ENCODE measurements around the gene TECPR2.

DNA sequence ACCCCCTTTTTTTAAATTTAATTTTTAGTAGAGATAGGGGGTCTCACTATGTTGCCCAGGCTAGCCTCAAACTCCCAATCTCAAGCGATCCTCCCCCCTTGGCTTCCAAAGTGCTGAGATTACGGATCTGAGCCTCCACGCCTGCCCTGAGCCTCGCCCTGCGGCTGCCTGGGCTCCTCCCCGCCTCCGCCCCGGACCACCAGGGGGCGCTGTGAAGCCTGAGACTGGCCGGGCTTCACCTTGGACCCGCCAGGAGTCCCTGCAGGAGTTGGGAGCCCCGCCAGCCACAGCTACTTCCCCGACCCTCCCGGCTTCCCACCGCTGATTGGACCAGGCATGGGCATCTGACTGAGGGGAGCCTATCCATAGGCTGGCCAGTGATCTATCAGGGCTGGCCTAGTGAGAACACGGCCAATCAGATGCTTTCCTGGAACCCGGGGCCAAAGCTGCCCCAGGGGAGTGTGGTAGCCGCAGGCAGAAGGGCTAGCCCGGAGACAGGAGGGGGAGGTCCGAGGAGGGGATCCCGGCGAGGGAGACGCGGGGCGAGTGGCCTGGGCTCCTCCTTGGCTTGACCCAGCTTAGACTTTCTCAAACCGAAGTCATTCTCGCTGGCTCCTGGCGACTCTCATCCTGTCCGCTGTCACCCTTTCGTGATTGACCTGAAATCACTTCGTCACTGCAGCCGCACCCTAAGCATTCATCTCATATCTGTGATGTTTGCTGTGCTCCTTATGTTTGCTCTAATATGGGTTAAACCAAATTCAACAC, 161.9 kb downstream of the TECPR2 start:
- TF ChIP-seq, protein P1, sequence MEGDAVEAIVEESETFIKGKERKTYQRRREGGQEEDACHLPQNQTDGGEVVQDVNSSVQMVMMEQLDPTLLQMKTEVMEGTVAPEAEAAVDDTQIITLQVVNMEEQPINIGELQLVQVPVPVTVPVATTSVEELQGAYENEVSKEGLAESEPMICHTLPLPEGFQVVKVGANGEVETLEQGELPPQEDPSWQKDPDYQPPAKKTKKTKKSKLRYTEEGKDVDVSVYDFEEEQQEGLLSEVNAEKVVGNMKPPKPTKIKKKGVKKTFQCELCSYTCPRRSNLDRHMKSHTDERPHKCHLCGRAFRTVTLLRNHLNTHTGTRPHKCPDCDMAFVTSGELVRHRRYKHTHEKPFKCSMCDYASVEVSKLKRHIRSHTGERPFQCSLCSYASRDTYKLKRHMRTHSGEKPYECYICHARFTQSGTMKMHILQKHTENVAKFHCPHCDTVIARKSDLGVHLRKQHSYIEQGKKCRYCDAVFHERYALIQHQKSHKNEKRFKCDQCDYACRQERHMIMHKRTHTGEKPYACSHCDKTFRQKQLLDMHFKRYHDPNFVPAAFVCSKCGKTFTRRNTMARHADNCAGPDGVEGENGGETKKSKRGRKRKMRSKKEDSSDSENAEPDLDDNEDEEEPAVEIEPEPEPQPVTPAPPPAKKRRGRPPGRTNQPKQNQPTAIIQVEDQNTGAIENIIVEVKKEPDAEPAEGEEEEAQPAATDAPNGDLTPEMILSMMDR (IDR thresholded peaks at IDR 0.05 in 8 of 11, conservative IDR thresholded peaks at IDR 0.05 in 3 of 11): peak; percentile 99 to 100 (median 99)
- no peak for TF ChIP-seq POLR2A (IDR thresholded peaks at IDR 0.05)

Data from spleen (tissue), 7 donors.